HS-5 (cell line): ENCODE data around the gene TNS1.

ENCODE experiments used
- DNase-seq: peaks from one replicate; pipeline ENCODE4 v3.0.0-alpha.2; 2012; ENCODE audit warnings: low read depth

The TNS1 gene

DNA sequence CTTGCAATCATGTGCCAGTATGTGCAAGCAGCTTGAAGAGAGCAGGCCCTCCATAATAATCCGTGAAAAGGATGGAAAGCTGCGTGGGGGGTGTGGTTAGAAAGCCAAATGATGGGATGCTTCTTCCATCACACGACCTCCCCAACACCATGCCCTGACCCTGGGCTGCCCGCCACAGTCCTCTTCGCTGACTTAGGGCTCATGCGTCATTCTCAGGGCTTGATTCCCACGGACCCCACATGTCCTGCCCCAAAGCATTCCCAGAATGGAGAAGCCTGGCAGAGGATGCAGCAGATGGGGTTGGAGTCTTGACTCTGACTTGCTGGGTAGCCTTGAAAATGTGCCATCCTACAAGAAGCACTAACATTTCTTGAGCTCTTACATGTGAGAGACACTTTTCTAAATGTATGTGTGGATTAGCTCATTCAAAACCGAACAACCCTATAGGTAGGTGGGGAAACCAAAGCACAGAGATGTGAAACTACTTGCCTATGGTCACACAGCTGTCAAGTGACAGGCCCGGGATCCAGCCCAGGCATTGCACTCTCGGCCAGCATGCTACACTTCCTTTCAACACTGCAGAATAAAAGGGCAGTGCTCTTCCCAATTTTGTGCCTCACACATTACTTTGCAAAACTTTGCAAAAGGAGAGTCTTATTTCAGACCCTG, 3.7 kb downstream of the TNS1 start:
- DNase-seq: no peak

DNA sequence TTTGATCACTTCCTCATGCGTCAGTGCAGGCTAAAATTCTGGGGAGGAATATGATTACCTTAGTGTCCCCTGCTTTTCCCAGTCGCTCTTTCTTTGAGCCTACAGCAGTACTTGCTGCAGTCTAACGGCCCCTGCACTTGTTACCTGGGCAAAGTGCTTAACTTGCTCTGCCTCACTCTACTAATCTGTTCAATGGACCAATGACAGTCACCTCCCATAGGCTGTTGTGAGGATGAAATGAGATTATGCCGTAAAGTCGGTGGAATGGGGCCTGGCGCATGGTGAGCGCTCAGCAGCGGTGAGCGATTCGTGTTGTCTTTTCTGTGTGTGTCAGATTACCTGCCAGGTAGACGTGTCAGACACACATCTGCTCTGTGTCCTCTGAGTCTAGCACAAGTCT, 5.3 kb downstream of the TNS1 start:
- no peak for DNase-seq

DNA sequence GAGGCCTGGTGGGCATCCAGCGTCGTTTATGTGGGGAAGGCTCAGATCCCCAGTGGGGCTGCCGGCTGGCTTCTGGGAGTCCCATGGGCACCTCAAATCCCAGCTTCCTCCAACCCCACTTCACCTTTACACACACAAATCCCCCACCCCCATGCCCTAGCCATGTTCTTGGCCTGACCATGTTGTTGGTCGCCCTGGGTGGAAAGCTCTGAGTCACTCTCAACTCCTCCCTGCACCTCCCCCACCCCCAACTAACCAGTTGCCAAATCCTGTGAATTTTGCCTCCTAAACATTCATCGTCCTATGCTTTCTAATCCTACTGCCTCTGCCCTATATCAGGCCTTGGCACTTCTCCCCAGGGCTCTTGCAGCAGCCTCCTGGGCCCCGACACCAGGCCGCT, 6.4 kb downstream of the TNS1 start:
- peak; percentile 37 for DNase-seq

DNA sequence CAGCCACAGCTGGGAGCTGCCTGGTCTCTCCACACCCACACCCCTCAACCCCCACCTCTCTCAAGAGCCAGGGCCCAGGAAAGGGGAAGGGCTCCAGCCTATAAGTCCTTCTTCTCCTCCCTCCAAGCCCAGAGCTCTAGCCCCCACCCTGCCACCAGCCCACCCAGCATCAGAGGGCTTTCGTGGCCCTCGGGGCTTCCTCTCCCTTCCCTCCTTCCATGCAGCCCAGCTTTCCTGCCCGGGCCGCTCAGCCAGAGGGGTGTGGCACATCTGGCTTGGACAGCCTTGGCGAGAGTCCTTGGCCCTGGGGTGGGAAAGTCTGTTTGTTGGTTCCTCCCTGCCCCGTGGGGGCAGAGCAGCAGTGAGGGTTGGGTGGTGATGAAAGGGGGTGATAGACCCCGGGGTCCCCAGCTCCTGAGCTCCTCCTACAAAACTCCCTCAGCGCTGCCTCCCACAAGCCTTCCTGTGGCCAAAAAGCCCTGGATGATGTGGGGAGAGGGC, 7.0 kb downstream of the TNS1 start:
- DNase-seq: no peak

DNA sequence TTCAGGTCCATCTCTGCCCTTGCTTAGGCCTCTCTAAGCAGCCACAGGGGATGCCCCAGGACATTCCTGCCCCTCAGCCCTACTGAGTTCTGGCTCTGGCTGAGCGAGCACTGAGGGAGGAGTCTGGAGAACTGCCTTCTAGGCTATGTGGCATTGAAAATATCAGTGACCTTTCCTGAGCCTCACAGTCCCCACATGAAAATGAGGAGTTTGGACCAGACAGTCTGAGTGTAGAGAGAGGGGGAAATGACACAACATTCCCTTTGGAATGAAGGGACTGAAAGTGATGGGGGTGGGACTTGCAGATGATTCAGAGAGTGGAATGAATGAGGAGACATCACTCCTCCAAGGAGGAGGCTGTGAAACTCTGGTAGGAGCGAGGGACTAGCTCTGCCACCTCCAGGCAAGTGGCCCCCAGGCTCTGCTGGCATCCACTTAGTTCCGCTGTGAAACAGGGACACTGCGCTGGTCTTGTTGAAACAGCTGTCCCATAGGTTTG, 8.0 kb downstream of the TNS1 start:
- DNase-seq: peak; percentile 76

DNA sequence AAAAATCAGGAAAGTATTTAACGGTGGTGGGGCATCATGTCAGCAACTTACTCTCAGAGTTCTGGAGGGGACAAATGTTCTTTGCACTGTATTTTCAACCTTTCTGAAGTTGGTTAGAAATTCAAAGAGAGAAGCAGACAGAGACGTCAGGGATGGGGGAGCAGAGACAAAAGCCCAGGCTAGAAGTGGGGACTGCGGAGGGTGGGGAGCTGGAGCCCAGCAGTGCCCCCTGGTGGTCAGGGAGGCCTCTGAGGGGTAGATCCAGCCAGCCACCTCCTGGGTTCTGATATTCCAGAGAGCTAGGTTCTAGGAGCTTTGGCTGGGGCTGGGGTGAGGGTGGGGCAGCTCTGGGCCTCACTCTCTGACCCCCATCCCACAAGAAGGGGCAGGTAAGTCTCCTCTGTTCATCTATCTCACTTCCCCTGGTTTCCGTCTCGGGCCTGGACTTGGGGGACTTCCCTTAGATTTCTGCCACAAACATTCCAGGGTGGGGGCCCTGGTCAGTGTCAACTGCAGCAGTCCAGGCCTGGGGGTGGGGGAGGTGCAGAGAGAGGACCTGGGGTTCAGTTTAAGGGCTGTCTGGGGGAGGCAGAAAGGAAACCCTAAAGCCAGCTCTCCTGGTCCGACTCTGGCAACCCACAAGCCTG, 8.9 kb downstream of the TNS1 start:
- no peak for DNase-seq

DNA sequence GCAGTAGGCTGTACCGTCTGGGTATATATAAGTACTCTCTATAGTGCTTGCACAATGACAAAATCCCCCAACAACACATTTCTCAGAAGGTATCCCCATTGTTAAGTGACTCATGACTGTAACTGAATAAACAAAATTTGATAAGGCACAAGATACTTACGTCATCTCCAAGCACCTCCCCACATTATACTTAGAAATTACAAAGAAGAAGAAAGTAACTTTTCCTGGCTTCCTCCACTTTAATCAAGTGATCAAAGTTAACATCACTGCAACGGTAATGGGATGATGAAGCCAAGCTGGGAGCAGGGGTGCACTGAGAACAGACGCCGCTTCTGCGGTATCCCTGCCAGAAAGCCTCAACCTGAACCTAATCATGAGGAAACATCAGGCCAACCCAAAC, 9.7 kb downstream of the TNS1 start:
- DNase-seq: no peak

DNA sequence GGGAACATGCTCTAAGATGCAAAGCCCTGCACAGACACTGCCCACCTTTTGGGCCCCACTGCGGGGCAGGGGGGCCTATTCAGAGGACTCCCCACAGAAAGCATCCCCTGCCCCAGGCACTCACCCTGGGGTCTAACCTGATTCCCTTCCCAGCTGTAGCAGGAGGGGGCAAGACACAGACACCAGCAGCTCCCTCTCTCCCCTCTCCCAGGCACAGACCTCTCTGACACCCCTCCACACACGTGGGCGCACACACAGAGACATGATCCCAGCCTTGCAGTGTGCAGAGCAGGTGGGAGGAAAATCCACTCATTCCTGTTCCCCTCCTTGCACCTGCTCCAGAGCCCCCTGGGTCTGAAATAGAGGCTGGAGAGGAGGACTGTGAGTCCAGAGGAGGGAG, 10.7 kb downstream of the TNS1 start:
- no peak for DNase-seq

DNA sequence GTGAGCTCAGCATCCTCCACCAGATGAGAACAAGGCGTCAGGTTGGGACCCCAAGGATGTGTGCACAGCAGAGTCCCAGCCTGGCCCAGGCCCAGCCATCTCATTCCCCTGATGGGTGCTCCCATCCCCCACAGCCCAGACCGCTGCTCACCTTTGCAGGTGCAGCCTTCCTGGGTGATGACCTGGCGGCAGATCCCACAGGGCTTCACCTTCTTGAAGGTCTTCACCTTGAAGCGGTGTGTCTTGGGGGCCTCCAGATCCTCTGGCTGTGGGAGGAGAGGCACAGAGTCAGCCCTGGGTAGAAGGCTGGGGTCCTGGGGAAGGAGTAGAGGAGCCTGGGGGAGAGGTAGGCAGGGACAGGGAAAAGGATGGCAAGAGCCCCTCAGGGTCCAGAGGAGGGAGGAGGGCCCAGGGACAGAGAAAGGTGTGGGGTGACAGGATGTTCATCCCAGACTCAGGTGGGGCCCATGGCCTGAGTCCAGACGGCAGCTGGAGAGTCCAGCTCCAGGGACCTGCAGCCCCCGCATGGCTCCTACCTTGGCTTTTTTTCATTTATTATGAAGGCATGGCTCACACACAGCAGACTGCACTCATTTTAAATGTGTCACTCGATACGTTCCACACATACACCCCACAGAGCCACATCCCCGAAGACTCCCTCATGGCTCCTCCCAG, 11.9 kb downstream of the TNS1 start:
- no peak for DNase-seq

DNA sequence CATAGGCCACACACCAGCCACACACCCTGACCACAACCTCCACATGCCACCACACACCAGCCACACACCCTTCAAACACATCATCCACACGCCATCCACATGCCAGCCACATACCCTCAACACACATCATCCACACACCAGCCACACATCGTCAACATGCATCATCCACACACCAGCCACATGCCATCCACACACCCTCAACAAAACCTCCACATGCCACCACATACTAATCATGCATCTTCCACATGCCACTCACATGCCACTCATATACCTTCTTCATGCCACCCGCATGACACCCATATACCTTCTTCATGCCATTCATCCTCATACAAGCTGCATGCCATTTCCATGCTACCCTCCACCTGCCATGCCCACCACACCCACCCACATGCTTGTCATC, 12.4 kb downstream of the TNS1 start:
- no peak for DNase-seq

DNA sequence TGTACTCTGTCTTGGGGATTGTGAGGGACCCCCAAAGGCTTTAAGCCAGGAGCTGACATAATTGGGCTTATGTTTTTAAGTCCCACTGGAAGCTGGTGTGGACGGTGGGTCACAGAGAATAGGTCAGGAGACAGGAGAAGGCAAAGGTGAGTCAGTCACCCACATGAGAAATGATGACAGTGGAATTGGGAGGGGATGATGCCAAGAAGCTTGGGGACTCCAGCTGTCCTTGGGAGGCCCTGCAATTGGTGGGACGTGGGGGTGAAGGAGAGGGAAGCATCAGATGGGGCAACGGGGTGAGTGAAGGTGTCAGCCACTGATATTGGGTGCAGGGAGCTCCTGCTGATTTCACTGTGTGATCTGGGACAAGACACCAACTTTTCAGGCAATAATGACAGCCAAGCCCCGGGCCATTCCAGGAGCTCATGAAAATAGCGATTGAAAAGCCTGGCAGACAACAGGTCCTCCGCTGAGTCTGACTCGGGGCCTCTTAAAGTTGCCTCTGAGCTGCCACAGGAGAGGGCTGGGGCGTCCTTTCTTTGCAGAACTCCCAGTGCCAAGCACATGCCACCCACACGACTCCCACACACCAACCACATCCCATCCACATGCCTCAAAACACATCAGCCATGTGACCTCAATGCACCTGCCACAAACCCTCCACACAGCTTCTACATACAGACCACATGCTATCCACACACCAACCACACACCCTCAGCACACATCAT, 13.4 kb downstream of the TNS1 start:
- no peak for DNase-seq

DNA sequence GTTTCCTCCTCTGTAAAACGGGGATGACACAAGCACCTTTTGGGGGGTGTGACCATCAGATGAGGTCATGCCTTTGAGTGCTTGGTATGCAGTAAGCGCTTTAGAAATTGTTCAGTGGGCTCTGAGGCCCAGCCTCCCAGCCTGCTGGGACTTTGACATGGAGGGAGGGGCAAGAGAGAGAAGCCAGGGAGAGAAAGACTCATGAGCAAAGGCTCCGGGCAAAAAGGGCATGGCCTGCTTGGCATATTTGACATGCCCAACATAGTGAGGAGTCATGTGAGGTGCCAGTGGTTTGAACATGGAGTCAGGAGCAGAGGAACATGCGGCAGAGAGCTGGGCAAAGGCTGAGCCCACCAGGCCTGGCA, 14.0 kb downstream of the TNS1 start:
- no peak for DNase-seq

DNA sequence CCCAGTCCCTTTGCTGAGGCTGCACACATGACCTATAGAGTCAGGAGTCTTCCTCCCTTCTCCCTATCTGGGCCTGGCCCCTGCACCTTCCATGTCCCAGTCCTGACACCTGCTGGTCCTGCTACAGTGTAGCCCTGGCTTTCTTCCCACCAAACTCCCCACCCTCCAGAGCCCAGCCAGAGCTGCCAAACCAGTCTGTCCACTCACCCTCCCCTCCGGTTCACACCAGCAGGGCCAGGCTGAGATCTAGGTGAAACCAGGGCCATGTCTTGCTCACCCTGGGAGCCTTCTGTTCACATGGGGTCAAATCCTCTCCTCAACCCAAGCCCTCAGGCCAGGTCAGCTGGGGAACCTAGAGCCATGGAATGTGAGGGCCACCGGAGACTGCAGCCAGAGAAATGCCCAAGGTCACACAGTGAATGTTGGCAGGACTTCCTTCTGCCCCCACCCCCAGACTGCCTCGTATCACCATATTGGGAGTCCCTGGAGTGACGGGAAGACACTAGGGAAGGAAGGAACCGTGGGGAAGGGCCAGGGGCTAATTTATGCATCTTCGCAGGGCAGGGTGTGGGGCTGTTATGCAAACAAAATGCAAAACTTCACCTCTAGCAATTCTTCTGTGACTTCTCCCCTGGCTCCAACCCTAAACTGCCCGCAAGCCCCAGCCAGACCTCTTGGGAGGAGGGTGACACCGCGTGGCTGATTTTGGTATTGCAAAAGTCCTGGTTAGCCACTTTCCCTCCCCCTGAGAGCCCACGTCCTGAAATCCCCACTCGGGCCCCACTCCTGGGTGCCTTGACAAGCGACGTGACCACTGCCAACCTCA, 14.6 kb downstream of the TNS1 start:
- DNase-seq: no peak

DNA sequence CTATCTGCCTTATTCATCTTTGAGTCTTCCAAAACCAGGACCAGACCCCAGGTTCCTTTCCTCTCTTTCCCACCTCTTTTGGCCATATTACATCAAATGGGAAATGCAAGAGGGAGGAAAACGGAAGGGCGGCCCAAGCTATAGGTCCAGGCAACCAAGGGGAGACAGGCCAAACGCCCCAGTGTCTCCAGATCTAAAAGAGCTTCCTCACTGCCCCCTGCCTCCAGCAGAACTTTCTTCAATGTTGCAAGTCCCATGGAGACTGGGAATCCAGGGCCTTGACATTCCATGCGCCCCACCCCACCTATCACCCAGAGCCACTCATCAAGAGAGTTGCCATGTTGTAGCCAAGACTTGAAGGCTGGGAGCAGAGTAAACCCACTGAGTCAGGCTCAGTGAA, 15.4 kb downstream of the TNS1 start:
- DNase-seq: no peak

DNA sequence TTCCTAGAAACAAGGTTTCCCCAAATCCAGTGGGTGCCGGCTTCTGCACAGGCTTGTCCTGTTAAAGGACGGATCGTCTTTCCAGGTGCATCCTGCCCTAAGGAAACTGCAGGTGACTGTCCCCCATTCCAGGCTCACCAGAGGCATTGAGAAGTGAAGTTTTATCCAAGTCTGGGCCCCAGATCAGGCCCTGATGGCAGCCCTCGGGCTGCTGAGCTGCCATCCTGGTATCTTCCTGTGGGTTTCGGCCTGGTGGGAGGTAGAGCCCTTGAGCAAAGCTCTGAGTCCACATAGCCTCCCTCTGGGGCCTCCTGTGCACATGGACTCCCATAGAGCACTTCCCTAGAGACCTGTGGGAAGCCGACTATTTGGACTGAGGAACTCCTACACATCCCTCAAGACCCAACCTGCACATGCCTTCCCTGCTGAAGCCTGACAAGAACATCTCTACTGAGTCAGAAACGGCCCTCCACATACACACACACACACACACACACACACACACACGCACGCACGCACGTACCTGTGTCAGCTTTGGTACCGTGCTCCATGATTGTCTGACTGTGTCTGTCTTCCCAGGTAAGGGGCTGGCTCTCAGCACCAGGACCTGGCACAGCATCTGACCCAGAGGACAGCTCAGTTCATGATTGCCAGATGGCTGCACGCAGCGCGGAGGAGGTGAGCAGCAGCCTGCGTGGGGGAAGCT, 16.4 kb downstream of the TNS1 start:
- no peak for DNase-seq

DNA sequence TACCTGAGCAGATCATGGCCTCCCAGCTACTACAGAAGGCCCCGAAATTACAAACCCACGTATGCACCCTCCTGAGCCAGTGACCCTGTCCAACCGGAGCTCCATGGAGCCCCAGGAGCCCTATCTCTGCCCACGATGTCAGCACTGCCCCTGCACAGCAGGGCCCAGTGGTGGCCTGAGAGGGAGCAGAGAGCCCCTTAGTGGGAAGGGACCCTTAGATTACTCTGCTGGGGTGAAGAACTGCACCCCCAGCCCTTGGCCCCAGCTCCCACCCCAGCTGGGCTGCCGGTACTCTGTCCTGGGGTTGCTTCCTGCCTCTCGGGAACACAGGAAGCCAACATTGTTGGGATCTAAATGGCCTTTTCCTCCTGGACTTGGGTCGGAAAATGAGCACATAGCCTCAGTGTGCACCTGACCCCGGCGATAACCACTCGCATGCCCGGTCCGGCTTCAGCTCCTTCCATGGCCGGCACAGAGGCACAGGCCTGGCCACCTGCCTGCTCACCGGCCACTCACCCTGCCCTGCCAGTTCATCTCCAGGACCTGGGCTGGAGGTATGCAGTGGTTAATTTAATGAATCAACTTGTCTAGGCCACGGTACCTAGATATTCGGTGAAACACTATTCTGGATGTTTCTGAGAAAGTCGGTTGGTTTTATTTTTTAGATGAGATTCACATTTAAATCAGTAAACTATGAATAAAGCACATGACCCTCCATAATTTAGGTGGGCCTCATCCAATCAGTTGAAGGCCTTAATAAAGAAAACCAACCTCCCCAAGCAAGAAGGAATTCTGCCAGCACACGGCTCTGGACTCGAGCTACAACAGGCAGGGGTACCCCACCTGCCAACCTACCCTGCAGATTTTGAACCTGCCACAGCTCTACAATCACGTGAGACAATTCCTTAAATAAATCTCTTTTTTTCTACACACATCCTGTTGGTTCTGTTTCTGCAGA, 19.2 kb downstream of the TNS1 start:
- no peak for DNase-seq

DNA sequence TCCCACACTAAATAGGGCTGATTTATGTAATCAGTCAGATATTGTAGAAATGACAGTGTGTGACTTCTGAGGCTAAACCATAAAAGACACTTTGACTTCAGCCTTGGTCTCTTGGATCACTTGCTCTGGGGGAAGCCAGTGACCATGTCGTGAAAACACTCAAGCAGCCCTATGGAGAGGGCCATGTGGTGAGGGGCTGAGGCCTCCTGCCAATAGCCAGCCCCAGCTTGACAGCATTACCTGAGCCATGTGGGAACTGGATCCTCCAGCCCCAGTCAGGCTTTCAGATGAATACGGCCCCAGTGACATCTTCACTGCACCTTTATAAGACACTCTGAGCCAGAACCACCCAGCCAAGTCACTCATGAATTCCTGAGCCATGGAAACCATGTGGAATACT, 20.8 kb downstream of the TNS1 start:
- no peak for DNase-seq

DNA sequence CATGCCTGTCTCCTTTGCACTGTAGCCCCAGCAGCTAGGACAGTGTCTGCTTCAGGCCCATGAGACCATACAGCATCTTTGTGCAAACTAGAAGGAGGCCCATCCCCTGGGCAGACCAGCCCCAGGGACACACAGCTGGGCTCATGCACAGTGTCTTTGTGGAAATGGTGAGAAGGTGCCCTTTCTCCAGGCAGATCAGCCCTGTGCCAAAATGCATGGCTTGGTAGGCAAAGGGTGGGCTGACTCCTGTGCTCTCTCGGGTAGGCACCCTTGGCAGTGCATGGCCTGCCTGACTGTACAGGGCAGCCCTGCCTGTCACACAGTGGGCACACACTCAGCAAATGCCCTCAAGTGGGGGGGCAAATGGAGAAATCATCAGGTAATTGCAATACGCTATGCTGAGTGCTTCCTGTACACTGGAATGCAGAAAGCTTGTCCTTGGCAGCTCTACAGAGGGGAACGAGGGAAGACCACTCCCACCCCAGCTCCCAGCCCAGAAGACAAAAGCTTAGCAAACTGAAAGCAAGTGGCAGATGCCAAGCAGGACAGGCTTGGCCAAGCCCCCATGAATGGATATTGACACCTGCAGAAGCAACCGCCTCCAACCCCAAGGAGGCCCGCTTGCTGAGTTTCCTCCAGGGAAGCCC, 21.6 kb downstream of the TNS1 start:
- DNase-seq: no peak

DNA sequence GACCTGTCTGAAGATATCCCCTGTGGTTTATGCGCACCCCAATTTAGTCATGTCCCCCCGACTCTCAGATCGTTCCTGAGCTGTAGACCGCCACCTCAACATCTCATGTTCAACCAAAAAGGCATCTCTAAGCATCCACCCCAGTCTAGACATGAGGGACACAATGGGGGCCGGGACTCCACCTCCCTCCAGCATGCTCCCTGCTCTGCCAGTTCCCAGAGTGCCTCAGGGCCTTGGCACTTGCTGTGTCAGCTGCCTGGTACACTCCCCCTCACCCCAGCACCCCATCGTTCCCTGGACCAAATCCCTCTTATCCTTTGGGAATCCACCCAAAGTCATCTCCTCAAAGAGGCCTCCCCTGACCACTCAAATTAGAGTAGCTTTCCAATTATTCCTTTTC, 22.2 kb downstream of the TNS1 start:
- DNase-seq: no peak
